HEK293T (cell line): ENCODE measurements around the gene ZNF497.

Experiments
- ARNT ChIP-seq: fragments of 450-650 bp; IDR thresholded peaks from 2 replicates; pipeline ENCODE4 v1.6.1; 2017; ENCODE audit warnings: mild to moderate bottlenecking
- BHLHE40 ChIP-seq: fragments of 450-650 bp; IDR thresholded peaks from 2 replicates; pipeline ENCODE4 v1.6.1; 2016; ENCODE audit warnings: mild to moderate bottlenecking, moderate library complexity, borderline replicate concordance
- L3MBTL2 ChIP-seq: fragments of 450-650 bp; conservative IDR thresholded peaks from 2 replicates; pipeline ENCODE4 v1.6.1; 2016; ENCODE audit warnings: mild to moderate bottlenecking
- LEF1 ChIP-seq: fragments of 450-650 bp; IDR thresholded peaks from 2 replicates; pipeline ENCODE4 v1.6.1; 2017; ENCODE audit warnings: mild to moderate bottlenecking, borderline replicate concordance
- SP1 ChIP-seq: fragments of 450-650 bp; IDR thresholded peaks from 2 replicates; pipeline ENCODE4 v1.6.1; 2017
- ZNF384 ChIP-seq: fragments of 450-650 bp; IDR thresholded peaks from 2 replicates; pipeline ENCODE4 v1.6.1; 2016

DNA sequence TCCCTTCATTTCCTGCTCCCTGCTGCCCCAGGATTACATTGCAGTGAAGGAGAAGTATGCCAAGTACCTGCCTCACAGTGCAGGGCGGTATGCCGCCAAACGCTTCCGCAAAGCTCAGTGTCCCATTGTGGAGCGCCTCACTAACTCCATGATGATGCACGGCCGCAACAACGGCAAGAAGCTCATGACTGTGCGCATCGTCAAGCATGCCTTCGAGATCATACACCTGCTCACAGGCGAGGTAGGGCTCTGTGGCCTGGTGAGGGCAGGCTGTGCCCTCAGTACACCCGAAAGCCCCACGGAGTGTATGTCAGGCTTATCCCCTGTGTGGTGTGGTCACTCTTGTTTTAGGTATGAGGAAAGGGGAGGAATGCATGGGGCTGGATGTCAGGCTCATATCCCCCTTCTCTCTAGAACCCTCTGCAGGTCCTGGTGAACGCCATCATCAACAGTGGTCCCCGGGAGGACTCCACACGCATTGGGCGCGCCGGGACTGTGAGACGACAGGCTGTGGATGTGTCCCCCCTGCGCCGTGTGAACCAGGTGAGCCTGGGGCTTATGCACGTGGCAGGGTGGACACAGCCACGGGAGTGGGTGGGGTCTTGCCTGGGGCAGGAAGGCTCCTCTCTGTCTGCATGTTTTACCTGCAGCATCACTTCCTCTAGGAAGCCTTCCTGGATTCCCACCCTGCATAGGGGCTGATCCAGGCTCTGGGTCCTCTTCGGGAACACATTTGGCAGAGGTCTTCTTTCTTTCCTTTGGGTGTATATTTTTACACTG lies 30.6 kb upstream of the ZNF497 start:
- TF ChIP-seq SP1 (no peak), LEF1 (no peak), L3MBTL2 (no peak), ZNF384 (no peak), ARNT (no peak), BHLHE40 (no peak)
